Activated CD4-positive, alpha-beta T cell treated with anti-CD3 and anti-CD28 coated beads, Interleukin-2, Interleukin-6, amounts not matched to agents 100 ng/mL and 50 ng/mL, durations not matched to agents 16 hours and 8 hours (primary cell): ENCODE results near the gene IRF7.

ENCODE experiments used
- DNase-seq: peaks from one replicate; pipeline ENCODE4 v3.0.0-alpha.2; 2020

Gene IRF7

DNA sequence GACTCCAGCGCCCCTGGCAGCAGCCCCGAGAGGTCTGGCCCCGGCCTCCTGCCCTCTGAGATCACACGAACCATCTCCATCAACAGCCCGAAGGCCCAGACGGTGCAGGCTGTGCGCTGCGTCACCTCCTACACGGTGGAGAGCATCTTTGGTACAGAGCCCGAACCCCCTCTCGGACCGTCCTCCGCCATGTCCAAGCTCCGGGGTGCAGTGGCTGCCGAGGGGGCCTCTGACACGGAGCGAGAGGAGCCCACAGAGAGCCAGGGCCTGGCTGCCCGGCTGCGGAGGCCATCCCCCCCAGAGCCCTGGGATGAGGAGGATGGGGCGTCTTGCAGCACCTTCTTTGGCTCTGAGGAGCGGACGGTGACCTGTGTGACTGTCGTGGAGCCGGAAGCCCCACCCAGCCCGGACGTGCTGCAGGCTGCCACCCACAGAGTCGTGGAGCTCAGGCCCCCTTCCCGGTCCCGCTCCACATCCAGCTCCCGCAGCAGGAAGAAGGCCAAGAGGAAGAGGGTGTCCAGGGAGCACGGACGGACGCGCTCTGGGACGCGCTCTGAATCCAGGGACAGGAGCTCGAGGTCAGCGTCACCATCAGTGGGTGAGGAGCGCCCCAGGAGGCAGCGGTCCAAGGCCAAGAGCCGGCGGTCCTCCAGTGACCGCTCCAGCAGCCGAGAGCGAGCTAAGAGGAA, 7.6 kb downstream of the IRF7 start:
- DNase-seq, result no peak

DNA sequence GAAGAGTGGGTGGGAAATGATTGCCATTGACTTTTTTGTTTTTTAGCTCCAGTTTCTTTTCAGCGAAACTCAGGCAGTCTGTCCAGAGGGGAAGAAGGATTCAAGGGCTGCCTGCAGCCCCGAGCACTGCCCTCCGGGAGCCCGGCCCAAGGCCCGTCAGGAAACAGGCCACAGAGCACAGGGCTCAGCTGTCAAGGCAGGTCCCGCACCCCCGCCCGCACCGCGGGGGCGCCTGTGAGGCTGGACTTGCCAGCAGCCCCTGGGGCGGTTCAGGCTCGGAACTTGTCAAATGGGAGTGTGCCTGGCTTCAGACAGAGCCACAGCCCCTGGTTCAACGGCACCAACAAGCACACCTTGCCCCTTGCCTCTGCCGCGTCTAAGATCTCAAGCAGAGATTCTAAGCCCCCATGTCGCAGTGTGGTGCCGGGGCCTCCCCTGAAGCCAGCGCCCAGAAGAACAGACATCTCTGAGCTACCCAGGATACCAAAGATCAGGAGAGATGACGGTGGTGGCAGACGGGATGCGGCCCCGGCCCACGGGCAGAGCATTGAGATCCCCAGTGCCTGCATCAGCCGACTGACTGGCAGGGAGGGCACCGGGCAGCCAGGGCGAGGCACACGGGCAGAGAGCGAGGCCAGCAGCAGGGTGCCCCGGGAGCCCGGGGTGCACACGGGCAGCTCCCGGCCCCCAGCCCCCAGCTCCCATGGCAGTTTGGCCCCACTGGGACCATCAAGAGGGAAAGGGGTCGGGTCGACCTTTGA, 8.6 kb downstream of the IRF7 start:
- no peak for DNase-seq

DNA sequence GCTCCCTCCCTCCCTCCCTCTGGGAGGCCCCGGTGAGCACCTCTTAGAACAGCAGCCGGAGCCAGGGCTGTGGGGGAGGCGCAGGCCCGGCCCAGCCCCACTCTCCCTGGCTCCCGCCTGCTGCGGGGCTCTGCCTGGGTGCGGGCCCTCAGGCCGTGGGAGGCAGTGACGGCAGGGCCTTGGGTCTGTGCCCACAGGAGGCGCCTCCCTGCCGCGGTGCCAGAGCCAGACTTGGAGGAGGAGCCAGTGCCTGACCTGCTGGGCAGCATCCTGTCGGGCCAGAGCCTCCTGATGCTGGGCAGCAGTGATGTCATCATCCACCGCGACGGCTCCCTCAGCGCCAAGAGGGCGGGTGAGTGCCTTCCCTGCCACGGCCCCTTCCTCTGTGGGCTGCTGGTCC, 9.5 kb downstream of the IRF7 start:
- no peak for DNase-seq

DNA sequence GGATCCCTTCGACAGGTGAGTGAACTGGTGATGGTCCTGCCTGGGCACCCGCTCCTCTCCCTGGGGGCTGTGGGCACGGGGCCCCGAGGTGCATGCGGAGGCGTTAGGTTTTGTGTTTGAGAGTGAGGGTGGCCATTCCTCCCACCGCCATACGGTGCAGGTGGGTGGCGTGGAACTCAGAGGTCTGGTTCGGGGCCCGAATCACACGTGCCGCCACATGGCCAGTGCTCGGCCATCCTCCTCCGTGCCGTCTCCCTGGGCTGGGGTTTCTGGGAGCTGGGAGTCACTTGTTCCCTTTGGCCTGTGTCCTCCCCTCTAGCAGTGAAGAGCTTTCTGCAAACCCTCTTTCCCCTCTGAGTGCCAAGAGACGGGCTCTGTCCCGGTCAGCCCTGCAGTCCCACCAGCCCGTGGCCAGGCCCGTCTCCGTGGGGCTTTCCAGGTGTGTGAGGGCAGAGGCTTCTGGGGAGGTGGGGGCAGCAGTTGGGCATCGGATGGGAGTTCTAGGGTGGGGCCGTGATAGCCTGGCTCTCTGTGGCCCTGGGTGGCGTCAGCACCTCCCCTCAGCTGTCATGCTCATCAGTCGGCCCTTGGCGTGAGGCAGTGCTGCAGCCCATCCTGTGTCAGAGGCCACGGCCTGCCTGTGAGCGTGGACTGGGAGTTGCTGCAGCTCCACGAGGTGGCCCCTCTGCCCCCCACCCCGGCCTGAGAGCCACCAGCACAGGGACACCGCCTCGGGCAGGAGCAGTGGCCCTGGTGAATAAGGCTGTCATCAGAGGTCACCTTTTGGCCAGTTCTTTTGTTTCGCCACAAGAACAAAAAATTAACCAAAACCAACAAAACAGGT, 10.2 kb downstream of the IRF7 start:
- no peak for DNase-seq

DNA sequence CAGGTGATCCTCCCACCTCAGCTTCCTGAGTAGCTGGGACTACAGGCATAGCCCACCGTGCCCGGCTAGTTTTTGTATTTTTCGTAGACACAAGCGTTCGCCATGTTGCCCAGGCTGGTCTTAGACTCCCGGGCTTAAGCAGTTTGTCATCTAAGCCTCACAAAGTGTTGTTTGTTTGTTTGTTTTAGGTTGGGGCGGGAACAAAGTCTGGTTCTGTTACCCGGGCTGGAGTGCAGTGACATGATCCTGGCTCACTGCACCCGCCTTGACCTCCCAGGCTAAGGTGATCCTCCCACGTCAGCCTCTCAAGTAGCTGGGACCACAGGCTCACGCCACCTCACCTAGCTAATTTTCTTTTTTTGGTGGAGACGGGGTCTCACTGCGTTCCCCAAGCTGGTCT, 12.6 kb downstream of the IRF7 start:
- DNase-seq, result no peak

DNA sequence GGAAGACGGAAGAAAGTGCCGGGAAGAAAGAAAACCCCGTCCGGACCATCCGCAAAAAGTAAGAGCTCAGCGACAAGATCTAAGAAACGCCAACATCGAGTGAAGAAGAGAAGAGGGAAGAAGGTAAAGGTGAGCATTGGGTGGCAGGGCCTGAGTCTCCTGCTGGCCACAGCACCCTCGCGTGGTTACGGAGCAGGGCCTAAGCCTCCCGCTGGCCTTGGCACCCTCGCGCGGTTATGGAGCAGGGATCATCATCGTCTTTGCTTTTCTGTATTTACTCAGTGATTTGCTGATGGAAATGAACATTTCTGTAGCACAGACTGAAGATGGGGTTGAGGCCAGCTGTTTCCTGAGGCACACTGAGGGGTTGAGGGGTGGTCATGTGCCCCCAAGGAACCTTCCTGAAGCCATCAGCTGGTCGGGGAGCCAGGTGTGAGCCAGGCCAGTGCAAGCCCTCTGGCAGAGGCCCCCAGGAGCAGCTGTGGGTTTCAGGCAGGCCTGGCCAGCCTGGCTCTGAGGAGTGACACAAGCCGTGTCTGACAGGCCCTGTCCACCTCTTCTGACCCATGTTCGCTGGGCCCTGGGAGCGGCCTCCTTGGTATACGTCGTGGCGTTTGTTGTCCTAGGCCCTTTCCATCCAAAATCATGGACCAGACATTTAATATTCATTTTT, 14.0 kb downstream of the IRF7 start:
- no peak for DNase-seq

DNA sequence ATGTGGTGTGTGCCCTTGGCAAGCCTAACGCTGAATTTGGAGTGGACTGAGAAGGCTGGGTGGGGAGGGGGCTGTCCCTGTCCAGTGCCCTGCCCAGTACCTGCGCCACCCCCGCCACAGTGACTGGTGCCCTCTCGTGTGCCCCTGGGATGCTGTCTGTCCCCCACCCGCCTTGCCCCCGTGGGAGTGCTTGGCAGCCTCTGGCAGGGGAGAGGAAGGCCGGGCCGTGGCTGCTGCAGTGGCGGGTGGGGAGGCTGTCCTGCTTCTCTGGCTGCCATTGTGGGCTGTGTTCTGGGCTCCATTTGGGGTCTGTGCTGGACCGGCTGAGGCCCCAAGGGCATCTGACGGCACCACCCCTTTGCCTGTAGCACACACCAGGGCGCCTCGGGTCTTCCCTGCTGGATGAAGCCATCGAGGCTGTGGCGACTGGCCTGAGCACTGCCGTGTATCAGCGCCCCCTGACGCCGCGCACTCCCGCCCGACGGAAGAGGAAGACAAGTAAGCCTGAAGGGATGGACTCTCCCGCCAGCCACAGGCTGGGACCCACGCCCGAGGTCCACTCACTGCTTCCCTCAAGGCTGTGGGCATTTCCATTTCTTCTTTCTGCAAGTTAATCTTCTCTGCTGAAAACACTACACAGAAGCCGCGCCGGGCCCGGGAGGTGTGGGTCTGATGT, 17.6 kb downstream of the IRF7 start:
- no peak for DNase-seq

DNA sequence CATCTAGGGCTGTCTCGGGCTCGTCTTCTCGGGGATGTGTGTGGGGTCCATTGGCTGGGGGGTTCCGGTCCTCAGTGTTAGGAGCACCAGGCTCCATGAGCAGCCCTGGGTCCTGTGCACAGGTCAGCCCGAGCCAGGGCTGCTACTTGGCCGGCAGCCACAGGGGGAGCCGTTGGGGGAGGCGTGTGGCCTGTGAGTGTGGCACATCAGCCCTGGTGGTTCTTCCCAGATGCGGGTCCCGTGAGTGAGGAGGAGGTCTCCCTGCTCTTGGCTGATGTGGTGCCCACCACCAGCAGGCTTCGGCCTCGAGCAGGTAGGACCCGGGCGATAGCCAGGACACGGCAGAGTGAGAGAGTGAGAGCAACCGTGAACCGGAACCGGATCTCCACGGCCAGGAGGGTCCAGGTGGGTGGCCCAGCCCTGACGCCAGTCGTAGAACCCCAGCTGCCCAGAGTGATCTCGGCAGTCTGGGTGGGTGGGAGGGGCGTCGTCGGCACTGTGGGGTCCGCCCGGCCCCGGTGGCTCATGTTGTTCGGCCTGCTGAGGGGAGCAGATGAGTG, 18.5 kb downstream of the IRF7 start:
- DNase-seq, result no peak

DNA sequence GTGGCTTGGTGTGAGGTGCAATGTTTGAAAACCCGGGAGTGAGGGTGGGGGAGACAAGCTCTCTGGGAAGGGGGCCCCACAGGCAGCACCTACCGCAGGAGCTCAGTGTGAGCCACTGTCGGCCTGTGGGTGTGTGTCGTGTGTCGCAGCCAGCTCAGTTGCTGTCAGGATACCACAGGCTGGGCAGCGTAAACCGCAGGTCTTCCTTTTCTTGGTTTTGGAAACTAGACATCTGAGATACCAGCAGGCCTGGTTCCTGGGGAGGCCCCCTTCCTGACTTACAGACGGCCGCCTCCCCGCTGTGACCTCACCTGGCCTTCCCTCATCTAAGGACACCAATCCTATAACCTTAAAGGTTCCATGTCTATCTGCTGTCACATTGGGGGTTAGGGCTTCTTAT, 19.4 kb downstream of the IRF7 start:
- peak; percentile 39 for DNase-seq

DNA sequence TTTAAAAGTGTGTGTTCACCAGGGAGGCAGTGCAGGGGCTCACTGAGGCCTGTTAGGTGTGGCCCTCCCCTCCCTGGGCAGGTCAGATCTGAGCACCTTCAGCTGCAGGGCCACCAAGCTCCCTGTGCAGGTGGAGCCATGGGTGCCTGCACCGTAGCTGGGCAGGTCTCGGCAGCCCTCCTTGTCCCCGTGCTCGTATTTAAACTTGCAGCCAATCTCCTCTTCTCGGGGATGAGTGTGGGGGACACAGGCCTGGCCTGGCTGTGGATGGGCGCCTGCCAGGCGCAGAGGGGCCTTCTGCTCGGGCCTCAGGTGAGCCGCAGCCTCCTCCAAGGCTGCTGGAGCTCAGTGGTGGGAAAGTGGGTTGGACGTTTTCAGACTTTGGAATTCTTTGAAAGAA, 20.4 kb downstream of the IRF7 start:
- no peak for DNase-seq

DNA sequence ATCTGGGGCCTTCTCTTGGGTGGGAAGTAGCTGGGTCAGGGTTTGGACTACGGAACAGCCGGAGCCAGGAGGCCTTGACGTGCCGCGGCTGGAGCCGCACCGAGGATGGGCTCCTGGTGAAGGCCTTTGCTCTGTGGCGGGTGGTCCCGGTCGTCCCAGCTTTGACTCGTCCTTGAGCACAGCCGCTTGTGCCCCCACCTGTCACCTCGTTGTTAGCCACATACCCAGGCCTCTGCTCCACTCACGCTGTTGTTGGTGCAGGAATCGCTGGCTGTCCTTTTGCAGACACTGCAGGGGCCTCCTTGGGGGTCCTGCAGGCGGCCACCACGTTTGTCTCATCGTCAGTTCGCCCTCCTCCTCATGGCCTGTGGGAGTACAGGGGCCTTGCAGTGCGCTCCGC, 22.4 kb downstream of the IRF7 start:
- no peak for DNase-seq

DNA sequence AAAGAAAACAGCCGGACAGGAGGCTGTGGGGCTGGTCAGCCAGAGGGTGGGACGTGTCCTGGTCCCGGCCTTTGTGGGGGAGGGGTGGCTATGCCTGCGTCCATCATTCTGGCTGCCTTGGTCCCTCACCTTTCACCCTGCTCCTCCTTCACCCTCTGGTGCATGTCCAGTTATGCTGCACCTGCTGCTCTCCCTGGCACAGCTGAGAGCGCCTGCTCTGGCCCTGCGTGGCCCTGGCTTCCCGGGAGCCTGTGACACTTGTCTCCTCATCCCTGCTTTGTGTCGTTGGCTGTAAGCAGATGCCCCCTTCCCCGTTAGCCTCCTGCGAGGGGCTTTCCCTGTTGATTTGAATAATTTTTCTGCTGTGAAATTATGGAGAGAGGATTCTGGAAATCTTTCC, 22.8 kb downstream of the IRF7 start:
- DNase-seq, result no peak

DNA sequence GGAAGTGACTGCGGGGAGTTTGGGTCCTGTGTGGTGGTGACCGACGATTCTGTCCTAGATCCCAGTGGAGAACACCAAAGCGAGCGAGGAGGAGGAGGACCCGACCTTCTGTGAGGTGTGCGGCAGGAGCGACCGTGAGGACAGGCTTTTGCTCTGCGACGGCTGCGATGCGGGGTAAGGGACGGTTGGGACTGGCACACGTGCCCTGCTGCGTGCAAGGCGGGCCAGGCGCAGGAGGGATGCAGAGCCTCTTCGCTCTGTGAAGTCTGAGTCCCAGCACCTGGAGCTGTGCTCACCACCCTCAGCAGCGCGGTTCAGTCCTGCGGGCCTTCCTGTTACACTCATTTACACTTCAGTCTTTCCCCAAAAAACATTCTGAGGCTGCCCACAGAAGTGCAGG, 23.2 kb downstream of the IRF7 start:
- no peak for DNase-seq

DNA sequence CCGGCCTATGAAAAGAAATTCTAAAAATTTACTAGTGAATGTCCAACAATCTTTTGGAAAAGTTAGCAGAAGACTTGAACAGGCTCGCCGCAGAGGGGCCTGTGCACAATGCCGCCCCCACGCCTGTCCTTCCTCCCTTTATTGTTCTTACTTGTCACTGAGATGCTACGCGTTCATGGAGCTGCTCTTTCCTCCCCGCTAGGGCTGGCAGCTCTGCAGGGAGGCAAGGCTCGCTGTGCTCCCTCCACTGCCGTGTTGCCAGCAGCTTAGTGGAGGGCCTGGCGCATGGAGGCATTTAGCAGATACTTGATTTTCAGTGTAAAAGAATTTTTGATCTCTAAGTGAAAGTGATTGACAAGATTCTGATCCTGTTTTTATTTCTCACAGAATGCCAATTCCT, 24.8 kb downstream of the IRF7 start:
- no peak for DNase-seq

DNA sequence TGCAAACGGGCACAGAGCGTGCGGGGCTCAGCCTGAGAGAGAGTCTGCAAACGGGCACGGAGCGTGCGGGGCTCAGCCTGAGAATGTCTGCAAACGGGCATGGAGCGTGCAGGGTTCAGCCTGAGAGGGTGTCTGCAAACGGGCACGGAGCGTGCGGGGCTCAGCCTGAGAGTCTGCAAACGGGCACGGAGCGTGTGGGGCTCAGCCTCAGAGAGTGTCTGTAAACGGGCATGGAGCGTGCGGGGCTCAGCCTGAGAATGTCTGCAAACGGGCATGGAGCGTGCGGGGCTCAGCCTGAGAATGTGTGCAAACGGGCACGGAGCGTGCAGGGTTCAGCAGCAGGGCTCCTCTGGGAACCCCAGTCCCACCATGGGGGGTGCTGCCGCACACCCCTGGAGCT, 26.0 kb downstream of the IRF7 start:
- DNase-seq, result no peak

DNA sequence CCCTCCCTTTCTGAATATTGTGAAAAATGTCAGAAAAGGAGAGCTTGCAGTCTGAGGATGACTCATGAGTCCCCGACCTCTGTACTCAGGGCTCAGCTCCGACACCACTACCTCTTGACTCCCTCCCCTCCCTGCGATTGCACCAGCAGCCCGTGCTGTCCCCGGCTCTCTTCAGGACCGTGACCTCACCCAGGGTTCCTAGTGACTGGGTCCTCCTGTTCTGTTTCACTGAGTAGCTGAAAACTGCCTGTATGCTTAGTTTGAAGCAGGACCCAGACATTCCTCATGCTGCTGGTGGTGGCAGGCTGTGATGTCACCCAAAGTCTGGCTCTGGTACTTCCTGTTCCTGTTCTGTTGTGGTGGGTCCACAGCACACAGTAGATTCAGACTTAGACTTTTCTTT, 27.8 kb downstream of the IRF7 start:
- DNase-seq, result peak; percentile 79

DNA sequence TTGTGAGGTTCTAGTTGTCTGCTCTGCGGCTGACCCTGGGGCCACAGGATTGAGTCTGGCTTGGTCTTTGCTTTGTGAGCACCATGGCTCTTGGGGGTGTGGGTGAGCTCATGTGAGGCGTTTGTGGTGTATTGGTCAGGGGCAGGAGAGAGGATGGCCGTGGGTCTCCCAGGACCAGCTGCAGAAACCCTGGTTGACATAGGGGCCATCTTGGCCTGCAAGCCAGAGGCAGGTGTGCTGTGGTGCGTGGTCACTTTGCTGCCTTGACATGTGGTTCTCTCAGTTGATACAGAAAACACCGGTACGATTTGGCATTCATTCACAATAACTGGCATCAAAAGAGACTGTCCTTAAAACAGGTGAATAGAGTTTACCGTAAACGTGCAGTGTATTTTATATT, 28.2 kb downstream of the IRF7 start:
- DNase-seq, result no peak

DNA sequence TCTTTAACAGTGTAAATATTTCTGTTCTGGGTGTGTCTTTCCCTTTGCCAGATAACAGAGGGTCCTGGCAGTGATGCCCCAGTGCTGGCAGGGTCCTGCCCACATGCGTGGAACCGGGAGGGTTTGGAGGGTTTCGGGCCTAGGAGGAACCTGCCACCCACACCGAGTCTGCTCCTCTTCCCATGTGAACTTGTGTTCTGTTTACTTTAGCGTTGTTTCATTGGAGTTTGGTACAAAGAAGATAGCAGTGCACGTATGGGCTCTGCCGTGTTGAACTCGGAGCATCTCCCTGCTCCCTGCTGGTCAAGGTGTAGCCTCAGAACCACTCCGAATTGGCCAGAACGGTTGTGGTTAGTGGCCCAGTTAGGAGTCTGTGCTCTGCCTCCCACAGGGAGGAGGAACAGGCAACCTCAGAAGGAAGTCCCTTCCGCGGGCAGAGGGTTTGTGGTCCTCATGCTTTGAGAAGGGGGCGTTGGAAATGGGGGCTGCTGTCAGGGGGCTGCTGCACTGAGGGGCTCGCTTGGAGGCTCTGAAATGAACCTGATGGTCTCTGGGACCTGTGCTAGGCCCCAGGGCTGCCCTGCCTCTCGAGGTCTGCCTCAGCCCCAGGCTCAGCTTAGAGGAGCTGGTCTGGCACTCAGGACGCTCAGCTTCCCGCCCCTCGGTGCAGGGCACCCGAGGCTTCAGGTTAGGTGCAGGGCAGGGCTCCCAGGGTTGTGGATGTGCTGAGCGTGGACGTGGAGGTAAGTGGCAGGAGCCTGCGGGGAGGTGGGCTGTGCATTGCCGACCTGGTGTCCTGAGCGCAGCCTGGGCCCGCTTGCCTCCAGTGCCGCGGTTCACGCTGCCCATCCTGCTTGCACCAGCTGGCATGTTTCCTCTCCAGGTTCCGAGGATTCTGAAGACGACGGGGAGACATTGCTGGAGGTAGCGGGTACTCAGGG, 29.1 kb downstream of the IRF7 start:
- DNase-seq, result no peak

DNA sequence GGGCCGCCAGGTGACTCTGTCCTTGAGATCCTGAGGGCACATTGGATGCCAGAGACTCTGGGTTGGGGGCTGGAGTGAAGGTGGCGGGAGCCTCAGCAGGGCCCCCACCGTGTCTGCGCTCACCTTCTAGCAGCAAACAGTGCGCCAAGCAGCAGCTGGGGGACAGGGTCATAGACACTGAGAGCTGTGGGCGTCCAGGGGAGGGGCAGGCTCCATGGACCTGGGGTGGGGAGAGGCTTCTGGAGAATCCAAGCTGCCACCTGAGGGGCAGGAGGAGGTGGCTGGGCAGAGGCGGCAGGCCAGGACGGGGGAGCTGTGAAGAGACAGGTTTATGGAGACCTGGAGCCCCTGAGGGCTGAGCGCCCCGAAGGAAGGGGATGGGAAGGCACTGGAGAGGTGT, 31.5 kb downstream of the IRF7 start:
- DNase-seq, result no peak

DNA sequence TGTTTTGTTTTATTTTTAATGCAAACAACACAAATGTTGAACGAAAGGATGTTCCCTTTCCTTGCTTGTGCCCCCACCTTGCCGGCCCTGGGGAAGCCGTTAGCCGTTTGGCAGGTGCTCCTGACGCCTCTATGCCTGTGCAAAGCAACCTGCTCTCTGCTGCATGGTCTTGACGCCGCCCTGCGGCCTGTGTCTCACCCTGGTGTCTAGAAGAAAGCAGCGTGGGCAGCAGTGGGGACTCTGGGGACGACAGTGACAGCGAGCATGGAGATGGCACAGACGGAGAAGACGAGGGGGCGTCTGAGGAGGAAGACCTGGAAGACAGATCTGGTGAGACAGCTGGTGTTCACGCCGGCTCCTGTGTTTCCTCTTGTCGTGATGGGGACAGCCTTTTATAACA, 34.0 kb downstream of the IRF7 start:
- DNase-seq, result no peak

DNA sequence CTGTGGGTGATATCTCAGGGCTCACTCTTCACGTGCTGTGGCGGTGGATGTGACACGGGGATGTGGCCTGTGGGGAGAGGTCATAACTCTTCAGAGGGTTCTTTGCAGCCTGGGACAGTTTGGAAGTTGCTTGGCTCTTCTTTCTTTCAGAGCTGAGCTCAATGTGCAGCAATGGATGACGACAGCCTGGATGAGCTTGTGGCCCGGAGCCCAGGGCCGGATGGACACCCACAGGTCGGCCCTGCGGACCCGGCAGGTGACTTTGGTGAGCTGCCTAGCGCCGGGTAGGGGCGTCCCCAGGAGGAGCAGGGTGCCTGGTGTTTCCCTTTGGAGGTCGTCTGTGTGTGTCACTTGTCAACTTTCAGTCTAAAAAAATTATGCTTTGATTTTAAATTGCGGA, 34.4 kb downstream of the IRF7 start:
- DNase-seq, result no peak
